ENCODE measurements around the gene THRA.
"Not testable (repeated sequence)": the region's sequence is repeated elsewhere in the genome, so short reads cannot be mapped to it uniquely, and the experiment has no call there.

Gene THRA

DNA sequence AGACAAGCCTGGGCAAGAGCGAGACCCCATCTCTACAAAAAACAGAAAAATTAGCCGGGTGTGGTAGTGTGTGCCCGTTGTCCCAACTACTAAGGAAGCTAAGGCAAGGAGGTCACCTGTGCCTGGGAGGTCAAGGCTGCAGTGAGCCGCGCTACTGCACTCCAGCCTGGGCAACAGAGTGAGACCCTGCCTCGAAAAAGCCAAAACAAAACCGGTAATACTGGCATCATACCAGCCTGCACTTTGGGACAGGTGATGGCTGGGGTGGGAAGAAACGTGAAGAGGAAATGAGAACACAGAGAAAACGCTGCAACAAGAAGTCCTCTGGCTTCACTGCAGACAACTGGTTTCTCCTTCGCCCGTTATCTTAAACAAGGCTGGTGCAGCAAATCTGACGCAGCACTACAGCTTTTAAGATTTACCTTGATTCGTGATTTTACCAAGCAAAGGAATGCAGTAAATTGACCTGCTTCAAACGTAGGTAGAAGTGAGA is 76.8 kb downstream of the THRA start:
- H3K27ac Mint-ChIP-seq = peak overlapping the region; percentile 98
- H3K9me3 Mint-ChIP-seq = no peaks in the 10 kb centered on the region
- H3K27me3 Mint-ChIP-seq (ENCODE audit: low read depth) = no peaks in the 10 kb centered on the region
- peaks cover 29% of the 10 kb centered on the region for H3K4me1 Mint-ChIP-seq (ENCODE audit: low read depth)
- peaks cover 29% of the 10 kb centered on the region for H3K36me3 Mint-ChIP-seq (ENCODE audit: low read depth)
- H3K4me3 Mint-ChIP-seq = peak overlapping the region; percentile 99

DNA sequence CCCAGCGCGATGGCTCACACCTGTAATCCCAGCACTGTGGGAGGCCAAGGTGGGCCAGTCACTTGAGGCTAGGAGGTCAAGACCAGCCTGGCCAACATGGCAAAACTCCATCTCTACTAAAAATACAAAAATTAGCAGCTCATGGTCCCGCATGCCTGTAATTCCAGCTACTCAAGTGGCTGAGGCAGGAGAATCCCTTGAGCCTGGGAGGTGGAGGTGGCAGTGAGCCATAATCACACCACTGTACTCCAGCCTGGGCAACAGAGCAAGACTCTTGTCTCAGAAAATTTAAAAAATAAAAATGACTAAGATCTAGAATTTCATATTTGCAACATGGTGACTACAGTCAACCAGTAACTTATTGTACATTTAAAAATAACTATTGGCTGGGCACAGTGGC is 80.4 kb downstream of the THRA start:
- Mint-ChIP-seq H3K36me3 (ENCODE audit: low read depth) (peaks cover 35% of the 10 kb centered on the region), H3K4me1 (ENCODE audit: low read depth) (peaks cover 31% of the 10 kb centered on the region)
- H3K27me3 Mint-ChIP-seq (ENCODE audit: low read depth); H3K9me3 Mint-ChIP-seq; H3K27ac Mint-ChIP-seq; H3K4me3 Mint-ChIP-seq: not testable (repeated sequence)
